ENCODE data around the gene FBXL5. TPM values are rescaled to one million over a fixed set of nuclear protein-coding genes. Genes with fewer than 3 reads are reported as not detected.

The FBXL5 gene
- total and polyA plus RNA-seq, 2 donors (not counting 3 experiments of a cell fraction or from before 2014, with no cell fraction given), result 42.2 to 60.2 TPM

DNA sequence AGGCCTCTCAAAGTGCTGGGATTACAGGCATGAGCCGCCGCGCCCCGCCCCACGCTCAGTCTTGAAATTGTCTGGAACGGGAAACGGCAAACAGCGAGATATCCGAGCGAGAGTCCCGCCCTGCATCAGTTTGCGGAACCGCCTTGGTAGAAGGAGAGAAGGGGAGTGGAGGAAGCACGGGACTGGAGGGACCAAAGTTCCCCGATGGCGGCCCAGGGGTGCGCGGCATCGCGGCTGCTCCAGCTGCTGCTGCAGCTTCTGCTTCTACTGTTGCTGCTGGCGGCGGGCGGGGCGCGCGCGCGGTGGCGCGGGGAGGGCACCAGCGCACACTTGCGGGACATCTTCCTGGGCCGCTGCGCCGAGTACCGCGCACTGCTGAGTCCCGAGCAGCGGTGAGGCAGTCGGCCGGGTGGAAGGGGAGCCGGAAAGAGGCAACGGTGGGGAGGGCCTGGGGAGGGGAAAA lies 47.8 kb upstream of the FBXL5 start, which contains the start of gene BST1:
Gene BST1, plus strand, starts transcription at position 125 of the 463 bp plus-strand sequence. Its CDS starts 80 bp downstream, at position 205.
- dilution Hi-C loops (cut with MboI; ENCODE audit: extremely low pct_ligation_motif_present, low sequenced_read_pairs), result no loop called here
- H3K79me2 ChIP-seq (ENCODE audit: control insufficient read depth, insufficient read depth, low read length), result no peaks in the 10 kb centered on the region
- peak; percentile 52 for DNase-seq (ENCODE audit: low read depth, low spot score)
- no peaks in the 10 kb centered on the region for H3K9me1 ChIP-seq (replicated peaks; ENCODE audit: control insufficient read depth, extremely low read depth, insufficient read depth, low read length)
- no peaks in the 10 kb centered on the region for H4K20me1 ChIP-seq (replicated peaks; ENCODE audit: control insufficient read depth, extremely low read depth, insufficient read depth, low read length)
- H3K36me3 ChIP-seq (ENCODE audit: control insufficient read depth in 2 of 2, extremely low read depth in 1 of 2, insufficient read depth in 2 of 2, low read length in 2 of 2), result no peaks in the 10 kb centered on the region
- peak; percentile 77 for FAIRE-seq
- no peaks in the 10 kb centered on the region for H3K27me3 ChIP-seq (ENCODE audit: control insufficient read depth in 2 of 2, insufficient read depth in 2 of 2, low read length in 2 of 2)
- peak within 1 kb of the TSS; percentile 35 for H3K9ac ChIP-seq (replicated peaks; ENCODE audit: extremely low read depth, insufficient read depth, low read length)
- intact Hi-C loops (cut with micrococcal nuclease), result no loop called here
- TF ChIP-seq MYC (IDR thresholded peaks at IDR 0.05; ENCODE audit: low read depth, low read length) (no peak), FOS (IDR thresholded peaks at IDR 0.05; ENCODE audit: borderline replicate concordance, insufficient read depth, low read length) (no peak)
- BruUV-seq (replicated peaks), result no TSS peak
- CTCF ChIA-PET, result interaction anchor here (1.3 kb wide), 1 partner anchor 20 kb away, joined by 3 read pairs; no protein-coding TSS in a partner anchor
- H2AFZ ChIP-seq (ENCODE audit: low read depth, low read length), result peak within 1 kb of the TSS; percentile 97
- peaks cover 5% of the 10 kb centered on the region for H3K4me1 ChIP-seq (ENCODE audit: control insufficient read depth, extremely low read depth, insufficient read depth, low read length)
- peak within 1 kb of the TSS; percentile 63 for H3K4me2 ChIP-seq (ENCODE audit: insufficient read depth, low read length)
- peak within 1 kb of the TSS; percentile 48 to 58 (median 53) for H3K4me3 ChIP-seq (replicated peaks in 1 of 3; ENCODE audit: insufficient read depth in 1 of 3, low read depth in 1 of 3, low read length in 3 of 3)
- H3K27ac ChIP-seq (ENCODE audit: insufficient read depth, low read depth, low read length), result no peak within 1 kb of the TSS
- POLR2A ChIA-PET, result interaction anchor here (0.7 kb wide), 1 partner anchor 48 kb away, joined by 3 read pairs; no protein-coding TSS in a partner anchor
- H3K9me3 ChIP-seq (replicated peaks; ENCODE audit: control insufficient read depth, insufficient read depth, low read length), result no peaks in the 10 kb centered on the region

GRCh38 chr4:15696866-15697265 lies 41.7 kb upstream of the FBXL5 start:
- Histone ChIP-seq H3K4me1 (ENCODE audit: control insufficient read depth, extremely low read depth, insufficient read depth, low read length) (peaks cover 11% of the 10 kb centered on the region), H3K27ac (ENCODE audit: insufficient read depth, low read depth, low read length) (no peak overlapping the region), H3K36me3 (ENCODE audit: control insufficient read depth in 2 of 2, extremely low read depth in 1 of 2, insufficient read depth in 2 of 2, low read length in 2 of 2) (no peaks in the 10 kb centered on the region), H3K9me3 (replicated peaks; ENCODE audit: control insufficient read depth, insufficient read depth, low read length) (no peaks in the 10 kb centered on the region), H3K9ac (replicated peaks; ENCODE audit: extremely low read depth, insufficient read depth, low read length) (no peak overlapping the region), H4K20me1 (replicated peaks; ENCODE audit: control insufficient read depth, extremely low read depth, insufficient read depth, low read length) (no peaks in the 10 kb centered on the region), H3K79me2 (ENCODE audit: control insufficient read depth, insufficient read depth, low read length) (no peaks in the 10 kb centered on the region), H3K9me1 (replicated peaks; ENCODE audit: control insufficient read depth, extremely low read depth, insufficient read depth, low read length) (no peaks in the 10 kb centered on the region), H3K4me3 (replicated peaks in 1 of 3; ENCODE audit: insufficient read depth in 1 of 3, low read depth in 1 of 3, low read length in 3 of 3) (no peak overlapping the region), H3K27me3 (ENCODE audit: control insufficient read depth in 2 of 2, insufficient read depth in 2 of 2, low read length in 2 of 2) (no peaks in the 10 kb centered on the region), H3K4me2 (ENCODE audit: insufficient read depth, low read length) (no peak overlapping the region), H2AFZ (ENCODE audit: low read depth, low read length) (no peak overlapping the region)
- dilution Hi-C loops (cut with MboI; ENCODE audit: extremely low pct_ligation_motif_present, low sequenced_read_pairs), result no loop called here
- intact Hi-C loops (cut with micrococcal nuclease), result no loop called here
- DNase-seq (ENCODE audit: low read depth, low spot score) (no peak), FAIRE-seq (no peak)
- TF ChIP-seq FOS (IDR thresholded peaks at IDR 0.05; ENCODE audit: borderline replicate concordance, insufficient read depth, low read length) (no peak), MYC (IDR thresholded peaks at IDR 0.05; ENCODE audit: low read depth, low read length) (no peak), POLR2A (IDR thresholded peaks at IDR 0.05; ENCODE audit: low read depth, low read length) (no peak)
- BruUV-seq (replicated peaks), result no TSS peak
- ChIA-PET CTCF (no interaction called here), POLR2A (no interaction called here)
